ENCODE data around the gene DLD. TPM values are rescaled to one million over a fixed set of nuclear protein-coding genes. Genes with fewer than 3 reads are reported as not detected.
"Not testable (repeated sequence)": the region's sequence is repeated elsewhere in the genome, so short reads cannot be mapped to it uniquely, and the experiment has no call there.

DLD gene
- total RNA-seq: 82.3 TPM
- 127 TPM for polyA plus RNA-seq

- under 1% methylated on average over 55 of the region's 55 CpGs for WGBS
- H3K4me3 ChIP-seq (ENCODE audit: low read depth, low read length): peak within 1 kb of the TSS; percentile 56
These were observed at the start of gene DLD for GRCh38 chr7:107890962-107891635. DLD (plus strand) TSS chr7:107891183; CDS start chr7:107891251, 68 bp downstream.

GRCh38 chr7:107842213-107842612 is 48.8 kb upstream of the DLD start:
- 92% methylated on average over 3 of the region's 3 CpGs for WGBS
- no peak for DNase-seq (ENCODE audit: extremely low spot score)
- Histone ChIP-seq H3K27ac (ENCODE audit: low read depth) (no peak overlapping the region), H3K4me3 (ENCODE audit: low read depth, low read length) (no peak overlapping the region), H3K36me3 (ENCODE audit: insufficient read depth) (no peaks in the 10 kb centered on the region), H3K4me1 (ENCODE audit: insufficient read depth) (no peaks in the 10 kb centered on the region)

More at GRCh38 chr7:107890962-107891635, at the start of gene DLD:
- Histone ChIP-seq H3K27ac (ENCODE audit: low read depth) (peak within 1 kb of the TSS; percentile 93), H3K36me3 (ENCODE audit: insufficient read depth) (no peaks in the 10 kb centered on the region), H3K4me1 (ENCODE audit: insufficient read depth) (peaks cover 3% of the 10 kb centered on the region)
- DNase-seq (ENCODE audit: extremely low spot score): peak; percentile 80

DNA sequence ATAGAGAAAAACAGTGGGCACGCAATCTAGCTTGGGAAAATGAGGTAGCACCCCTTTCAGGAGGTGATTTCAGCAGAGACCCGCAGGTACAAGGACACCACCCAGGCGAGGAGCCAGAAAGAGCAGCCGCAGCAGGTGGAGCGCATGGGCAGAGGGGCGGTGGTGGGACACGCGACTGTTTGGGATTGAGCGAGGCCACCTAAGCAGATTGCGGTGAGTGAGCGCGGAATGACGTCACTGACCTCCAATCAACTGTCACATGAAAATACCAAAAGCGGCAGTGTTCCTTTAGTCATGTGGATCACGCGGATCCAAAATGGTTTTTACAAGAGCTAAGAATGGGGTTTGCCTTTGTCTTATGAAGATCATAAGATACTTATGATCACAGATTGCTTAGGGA is 47.8 kb upstream of the DLD start:
- DNase-seq (ENCODE audit: extremely low spot score): no peak
- Histone ChIP-seq H3K27ac (ENCODE audit: low read depth) (no peak overlapping the region), H3K4me3 (ENCODE audit: low read depth, low read length) (no peak overlapping the region), H3K36me3 (ENCODE audit: insufficient read depth) (no peaks in the 10 kb centered on the region), H3K4me1 (ENCODE audit: insufficient read depth) (no peaks in the 10 kb centered on the region)
- WGBS: 91% methylated on average over 16 of the region's 16 CpGs

GRCh38 chr7:107846324-107846723 is 44.7 kb upstream of the DLD start:
- Histone ChIP-seq H3K4me3 (ENCODE audit: low read depth, low read length) (no peak overlapping the region), H3K4me1 (ENCODE audit: insufficient read depth) (no peaks in the 10 kb centered on the region), H3K36me3 (ENCODE audit: insufficient read depth) (no peaks in the 10 kb centered on the region), H3K27ac (ENCODE audit: low read depth) (no peak overlapping the region)
- DNase-seq (ENCODE audit: extremely low spot score): no peak

- Histone ChIP-seq H3K36me3 (ENCODE audit: insufficient read depth) (no peaks in the 10 kb centered on the region), H3K27ac (ENCODE audit: low read depth) (no peak overlapping the region), H3K4me1 (ENCODE audit: insufficient read depth) (no peaks in the 10 kb centered on the region), H3K4me3 (ENCODE audit: low read depth, low read length) (no peak overlapping the region)
- WGBS: 94% methylated on average over 18 of the region's 18 CpGs
- no peak for DNase-seq (ENCODE audit: extremely low spot score)
These were observed 43.7 kb upstream of the DLD start for GRCh38 chr7:107847168-107847835.

GRCh38 chr7:107847836-107848175 is 43.2 kb upstream of the DLD start:
- WGBS: 98% methylated on average over 20 of the region's 20 CpGs

DNA sequence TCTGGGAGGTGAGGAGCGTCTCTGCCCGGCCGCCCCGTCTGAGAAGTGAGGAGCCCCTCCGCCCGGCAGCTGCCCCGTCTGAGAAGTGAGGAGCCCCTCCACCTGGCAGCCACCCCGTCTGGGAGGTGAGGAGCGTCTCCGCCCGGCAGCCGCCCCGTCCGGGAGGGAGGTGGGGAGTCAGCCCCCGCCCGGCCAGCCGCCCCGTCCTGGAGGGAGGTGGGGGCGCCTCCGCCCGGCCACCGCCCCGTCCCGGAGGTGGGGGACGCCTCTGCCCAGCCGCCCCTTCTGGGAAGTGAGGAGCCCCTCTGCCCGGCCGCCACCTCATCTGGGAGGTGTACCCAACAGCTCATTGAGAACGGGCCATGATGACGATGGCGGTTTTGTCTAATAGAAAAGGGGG is 42.8 kb upstream of the DLD start:
- WGBS: 95% methylated on average over 31 of the region's 31 CpGs
- H3K27ac ChIP-seq (ENCODE audit: low read depth); H3K36me3 ChIP-seq (ENCODE audit: insufficient read depth); H3K4me3 ChIP-seq (ENCODE audit: low read depth, low read length); H3K4me1 ChIP-seq (ENCODE audit: insufficient read depth); DNase-seq (ENCODE audit: extremely low spot score): not testable (repeated sequence)

More at GRCh38 chr7:107847836-107848175, 43.2 kb upstream of the DLD start:
- not testable (repeated sequence) for H3K36me3 ChIP-seq (ENCODE audit: insufficient read depth); H3K4me1 ChIP-seq (ENCODE audit: insufficient read depth); H3K4me3 ChIP-seq (ENCODE audit: low read depth, low read length); H3K27ac ChIP-seq (ENCODE audit: low read depth); DNase-seq (ENCODE audit: extremely low spot score)

DNA sequence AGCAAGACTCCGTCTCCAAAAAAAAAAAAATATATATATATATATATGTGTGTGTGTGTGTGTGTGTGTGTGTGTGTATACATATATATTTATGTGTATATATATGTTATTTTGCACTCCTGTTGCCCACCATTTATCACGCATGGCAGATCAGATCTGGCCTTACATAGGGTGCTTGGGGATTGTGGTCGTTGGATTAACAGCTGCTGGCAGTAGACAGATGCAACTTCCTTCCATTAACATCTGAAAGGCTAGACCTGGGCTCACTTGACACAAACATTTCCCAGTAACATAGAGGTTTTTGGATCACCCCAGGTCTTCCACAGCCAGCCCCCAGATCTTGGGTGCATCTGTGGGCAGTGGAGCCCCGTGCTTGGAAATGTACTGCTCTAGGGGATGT is 40.8 kb upstream of the DLD start:
- 86% methylated on average over 4 of the region's 4 CpGs for WGBS
- H3K27ac ChIP-seq (ENCODE audit: low read depth): no peak overlapping the region

GRCh38 chr7:107850643-107851042 is 40.3 kb upstream of the DLD start:
- no peaks in the 10 kb centered on the region for H3K36me3 ChIP-seq (ENCODE audit: insufficient read depth)
- H3K4me3 ChIP-seq (ENCODE audit: low read depth, low read length): no peak overlapping the region
- no peak for DNase-seq (ENCODE audit: extremely low spot score)
- H3K27ac ChIP-seq (ENCODE audit: low read depth): no peak overlapping the region
- no peaks in the 10 kb centered on the region for H3K4me1 ChIP-seq (ENCODE audit: insufficient read depth)
- 37% methylated on average over 1 of the region's 1 CpG for WGBS

More for the DNA sequence above, 40.8 kb upstream of the DLD start:
- DNase-seq (ENCODE audit: extremely low spot score): no peak
- no peaks in the 10 kb centered on the region for H3K4me1 ChIP-seq (ENCODE audit: insufficient read depth)
- no peaks in the 10 kb centered on the region for H3K36me3 ChIP-seq (ENCODE audit: insufficient read depth)
- H3K4me3 ChIP-seq (ENCODE audit: low read depth, low read length): no peak overlapping the region

DNA sequence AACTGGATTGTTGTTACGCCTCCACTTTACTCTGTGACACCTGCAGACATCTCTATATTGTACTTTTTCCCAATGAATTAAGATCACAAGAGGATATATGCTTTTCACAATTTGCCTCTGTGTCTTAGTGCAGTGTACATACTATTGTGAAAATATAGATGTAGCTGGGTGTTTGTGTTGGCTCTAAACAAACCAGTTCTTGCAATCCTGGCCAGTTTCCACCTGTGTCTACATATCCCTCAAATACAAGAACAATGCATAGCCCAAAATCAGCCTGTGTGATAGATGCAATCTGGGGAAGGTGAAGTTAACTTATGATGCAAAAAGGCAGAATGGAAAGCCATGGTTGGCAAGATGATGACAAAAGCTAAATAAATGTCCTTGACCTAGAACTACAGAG is 36.5 kb upstream of the DLD start:
- no peak overlapping the region for H3K4me3 ChIP-seq (ENCODE audit: low read depth, low read length)
- no peak overlapping the region for H3K27ac ChIP-seq (ENCODE audit: low read depth)
- no peak for DNase-seq (ENCODE audit: extremely low spot score)
- H3K4me1 ChIP-seq (ENCODE audit: insufficient read depth): no peaks in the 10 kb centered on the region
- H3K36me3 ChIP-seq (ENCODE audit: insufficient read depth): no peaks in the 10 kb centered on the region
- WGBS: 95% methylated on average over 1 of the region's 1 CpG

GRCh38 chr7:107854989-107855388 is 36.0 kb upstream of the DLD start:
- DNase-seq (ENCODE audit: extremely low spot score): no peak
- no peak overlapping the region for H3K4me3 ChIP-seq (ENCODE audit: low read depth, low read length)

GRCh38 chr7:107856806-107857540 is 34.0 kb upstream of the DLD start:
- Histone ChIP-seq H3K4me3 (ENCODE audit: low read depth, low read length) (no peak overlapping the region), H3K27ac (ENCODE audit: low read depth) (no peak overlapping the region), H3K36me3 (ENCODE audit: insufficient read depth) (no peaks in the 10 kb centered on the region), H3K4me1 (ENCODE audit: insufficient read depth) (no peaks in the 10 kb centered on the region)
- no peak for DNase-seq (ENCODE audit: extremely low spot score)
- WGBS: 54% methylated on average over 4 of the region's 4 CpGs

More at GRCh38 chr7:107854989-107855388, 36.0 kb upstream of the DLD start:
- no peaks in the 10 kb centered on the region for H3K36me3 ChIP-seq (ENCODE audit: insufficient read depth)
- 47% methylated on average over 4 of the region's 4 CpGs for WGBS
- no peaks in the 10 kb centered on the region for H3K4me1 ChIP-seq (ENCODE audit: insufficient read depth)
- H3K27ac ChIP-seq (ENCODE audit: low read depth): no peak overlapping the region

DNA sequence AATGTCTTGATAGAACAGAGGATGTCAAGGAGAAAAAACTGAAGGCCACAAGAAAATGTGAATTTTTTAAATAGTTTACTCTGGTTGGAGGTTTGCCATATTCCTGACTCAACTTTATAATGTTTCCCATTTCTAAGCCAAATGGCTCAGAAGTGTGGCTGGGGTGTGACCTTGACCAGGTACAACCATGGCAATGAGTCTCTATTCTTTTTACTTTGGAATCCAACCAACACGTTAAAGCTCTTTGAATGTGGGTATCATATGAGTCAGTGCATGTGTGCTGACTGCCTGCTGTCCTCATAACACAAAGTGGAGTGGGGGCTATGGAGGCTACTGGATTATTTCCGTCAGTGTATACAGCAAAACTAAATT is 33.5 kb upstream of the DLD start:
- Histone ChIP-seq H3K4me3 (ENCODE audit: low read depth, low read length) (no peak overlapping the region), H3K4me1 (ENCODE audit: insufficient read depth) (no peaks in the 10 kb centered on the region), H3K36me3 (ENCODE audit: insufficient read depth) (no peaks in the 10 kb centered on the region), H3K27ac (ENCODE audit: low read depth) (no peak overlapping the region)
- no peak for DNase-seq (ENCODE audit: extremely low spot score)
- WGBS: 66% methylated on average over 2 of the region's 2 CpGs

GRCh38 chr7:107858280-107858679 is 32.7 kb upstream of the DLD start:
- Histone ChIP-seq H3K4me3 (ENCODE audit: low read depth, low read length) (no peak overlapping the region), H3K4me1 (ENCODE audit: insufficient read depth) (no peaks in the 10 kb centered on the region), H3K36me3 (ENCODE audit: insufficient read depth) (no peaks in the 10 kb centered on the region), H3K27ac (ENCODE audit: low read depth) (no peak overlapping the region)
- no peak for DNase-seq (ENCODE audit: extremely low spot score)
- 87% methylated on average over 5 of the region's 5 CpGs for WGBS

Measured in urinary bladder (tissue), 4 donors.